ENCODE data around the gene LSM8. TPM values are rescaled to one million over a fixed set of nuclear protein-coding genes. Genes with fewer than 3 reads are reported as not detected.

Gene LSM8
- total and polyA plus RNA-seq, 2 donors (not counting 3 experiments of a cell fraction or from before 2014, with no cell fraction given), result 26.8 to 34.1 TPM

GRCh38 chr7:118175740-118176139 lies 8.2 kb upstream of the LSM8 start:
- CTCF ChIA-PET, result no interaction called here
- intact Hi-C loops (cut with micrococcal nuclease), result no loop called here

More at GRCh38 chr7:118175740-118176139, 8.2 kb upstream of the LSM8 start:
- no peaks in the 10 kb centered on the region for H3K36me3 ChIP-seq (ENCODE audit: control insufficient read depth in 2 of 2, extremely low read depth in 1 of 2, insufficient read depth in 2 of 2, low read length in 2 of 2)
- H3K79me2 ChIP-seq (ENCODE audit: control insufficient read depth, insufficient read depth, low read length), result no peaks in the 10 kb centered on the region
- no peak overlapping the region for H3K27ac ChIP-seq (ENCODE audit: insufficient read depth, low read depth, low read length)
- H2AFZ ChIP-seq (ENCODE audit: low read depth, low read length), result no peak overlapping the region
- POLR2A ChIA-PET, result no interaction called here
- dilution Hi-C loops (cut with MboI; ENCODE audit: extremely low pct_ligation_motif_present, low sequenced_read_pairs), result no loop called here
- H4K20me1 ChIP-seq (replicated peaks; ENCODE audit: control insufficient read depth, extremely low read depth, insufficient read depth, low read length), result no peaks in the 10 kb centered on the region
- no peaks in the 10 kb centered on the region for H3K4me1 ChIP-seq (ENCODE audit: control insufficient read depth, extremely low read depth, insufficient read depth, low read length)
- no peaks in the 10 kb centered on the region for H3K9me1 ChIP-seq (replicated peaks; ENCODE audit: control insufficient read depth, extremely low read depth, insufficient read depth, low read length)
- no peak overlapping the region for H3K4me2 ChIP-seq (ENCODE audit: insufficient read depth, low read length)
- no TSS peak for BruUV-seq (replicated peaks)
- no peak overlapping the region for H3K4me3 ChIP-seq (replicated peaks in 1 of 3; ENCODE audit: insufficient read depth in 1 of 3, low read depth in 1 of 3, low read length in 3 of 3)
- no peaks in the 10 kb centered on the region for H3K9me3 ChIP-seq (replicated peaks; ENCODE audit: control insufficient read depth, insufficient read depth, low read length)
- no peak overlapping the region for H3K9ac ChIP-seq (replicated peaks; ENCODE audit: extremely low read depth, insufficient read depth, low read length)
- no peak for FAIRE-seq
- H3K27me3 ChIP-seq (ENCODE audit: control insufficient read depth in 2 of 2, insufficient read depth in 2 of 2, low read length in 2 of 2), result peaks cover 2 to 4% of the 10 kb centered on the region in 2 experiments
- no peak for DNase-seq (ENCODE audit: low read depth, low spot score)
- no peak for TF ChIP-seq EZH2 (IDR thresholded peaks at IDR 0.05; ENCODE audit: borderline replicate concordance, low read depth, low read length, severe bottlenecking)
- no peak for TF ChIP-seq GATA2 (IDR thresholded peaks at IDR 0.05; ENCODE audit: insufficient read depth, insufficient read length, low read depth, low read length)
- TF ChIP-seq MYC (IDR thresholded peaks at IDR 0.05; ENCODE audit: low read depth, low read length), result no peak
- TF ChIP-seq, protein P1, sequence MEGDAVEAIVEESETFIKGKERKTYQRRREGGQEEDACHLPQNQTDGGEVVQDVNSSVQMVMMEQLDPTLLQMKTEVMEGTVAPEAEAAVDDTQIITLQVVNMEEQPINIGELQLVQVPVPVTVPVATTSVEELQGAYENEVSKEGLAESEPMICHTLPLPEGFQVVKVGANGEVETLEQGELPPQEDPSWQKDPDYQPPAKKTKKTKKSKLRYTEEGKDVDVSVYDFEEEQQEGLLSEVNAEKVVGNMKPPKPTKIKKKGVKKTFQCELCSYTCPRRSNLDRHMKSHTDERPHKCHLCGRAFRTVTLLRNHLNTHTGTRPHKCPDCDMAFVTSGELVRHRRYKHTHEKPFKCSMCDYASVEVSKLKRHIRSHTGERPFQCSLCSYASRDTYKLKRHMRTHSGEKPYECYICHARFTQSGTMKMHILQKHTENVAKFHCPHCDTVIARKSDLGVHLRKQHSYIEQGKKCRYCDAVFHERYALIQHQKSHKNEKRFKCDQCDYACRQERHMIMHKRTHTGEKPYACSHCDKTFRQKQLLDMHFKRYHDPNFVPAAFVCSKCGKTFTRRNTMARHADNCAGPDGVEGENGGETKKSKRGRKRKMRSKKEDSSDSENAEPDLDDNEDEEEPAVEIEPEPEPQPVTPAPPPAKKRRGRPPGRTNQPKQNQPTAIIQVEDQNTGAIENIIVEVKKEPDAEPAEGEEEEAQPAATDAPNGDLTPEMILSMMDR (IDR thresholded peaks at IDR 0.05; ENCODE audit: extremely low read depth in 1 of 2, insufficient read depth in 1 of 2, low read depth in 1 of 2, low read length in 2 of 2), result no peak
- no peak for TF ChIP-seq POLR2AphosphoS5 (IDR thresholded peaks at IDR 0.05; ENCODE audit: insufficient read depth, low read depth, low read length)
- TF ChIP-seq FOS (IDR thresholded peaks at IDR 0.05; ENCODE audit: borderline replicate concordance, insufficient read depth, low read length), result no peak
- TF ChIP-seq, protein P2, sequence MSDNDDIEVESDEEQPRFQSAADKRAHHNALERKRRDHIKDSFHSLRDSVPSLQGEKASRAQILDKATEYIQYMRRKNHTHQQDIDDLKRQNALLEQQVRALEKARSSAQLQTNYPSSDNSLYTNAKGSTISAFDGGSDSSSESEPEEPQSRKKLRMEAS (IDR thresholded peaks at IDR 0.05; ENCODE audit: insufficient read depth, insufficient read length), result no peak
- TF ChIP-seq POLR2A (IDR thresholded peaks at IDR 0.05; ENCODE audit: low read depth, low read length), result no peak
- TF ChIP-seq JUN (IDR thresholded peaks at IDR 0.05; ENCODE audit: borderline replicate concordance, insufficient read depth, insufficient read length, low read depth), result no peak
